Glomerular endothelial cell (primary cell): Measurements from ENCODE around the gene NRL. TPM values are rescaled to one million over a fixed set of nuclear protein-coding genes. Genes with fewer than 3 reads are reported as not detected.
A peak's percentile ranks its signal among the peaks of the same experiment; 100 is the strongest.

Experiments used
- DNase-seq: peaks from one replicate; pipeline ENCODE4 v3.0.0-alpha.2; 2011; ENCODE audit warnings: low read depth, low spot score; ENCODE audit errors: extremely low read depth
- total RNA-seq: library from RNA; depleted of rRNA; stranded (reverse); fragments of >200 nt; gene quantifications from 2 replicates; pipeline ENCODE4 v1.2.3, GENCODE V29; 2015

Gene NRL
- total RNA-seq, 1 donor from 2014 or later = 0.70 TPM

DNA sequence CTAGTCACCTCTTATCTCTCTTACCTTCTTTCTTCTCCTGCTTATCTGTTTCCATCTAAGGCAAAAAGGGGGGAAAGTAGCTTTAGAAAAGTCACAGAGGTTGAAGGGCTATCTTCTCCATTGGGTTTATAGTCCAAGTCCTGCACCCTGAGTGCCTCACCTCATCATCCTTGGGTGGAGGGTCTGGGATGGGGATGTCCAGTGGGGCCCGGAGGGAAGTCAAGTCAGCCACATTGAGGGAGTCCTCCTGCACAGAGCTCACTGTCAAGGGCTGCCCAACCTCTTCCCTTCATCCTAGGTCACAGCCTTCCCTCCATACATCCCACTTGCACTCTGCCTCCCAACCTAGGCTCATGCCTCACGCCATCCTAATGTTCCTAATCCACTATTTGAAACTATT is 30.5 kb upstream of the NRL start:
- no peak for DNase-seq

GRCh38 chr14:24144451-24144850 is 29.7 kb upstream of the NRL start:
- DNase-seq = no peak

DNA sequence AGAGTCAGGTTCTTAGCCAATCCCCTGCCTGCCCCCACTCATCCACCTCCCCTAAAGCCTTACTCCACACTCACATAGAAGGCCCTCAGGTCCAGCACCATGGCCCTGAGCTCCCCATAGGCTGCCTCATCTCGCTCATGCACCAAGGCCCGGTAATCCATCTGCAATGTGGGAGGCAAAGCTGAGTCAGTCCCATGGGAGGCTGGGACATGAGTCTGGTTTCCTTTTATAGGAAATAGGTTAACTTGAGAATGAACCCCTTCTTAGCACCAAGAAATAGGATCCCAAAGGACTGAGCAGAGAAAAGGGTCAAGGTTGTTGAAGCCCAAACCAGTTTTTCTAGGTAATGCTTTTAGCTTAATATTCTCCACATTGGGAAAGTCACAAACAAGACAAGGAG is 28.8 kb upstream of the NRL start:
- no peak for DNase-seq

DNA sequence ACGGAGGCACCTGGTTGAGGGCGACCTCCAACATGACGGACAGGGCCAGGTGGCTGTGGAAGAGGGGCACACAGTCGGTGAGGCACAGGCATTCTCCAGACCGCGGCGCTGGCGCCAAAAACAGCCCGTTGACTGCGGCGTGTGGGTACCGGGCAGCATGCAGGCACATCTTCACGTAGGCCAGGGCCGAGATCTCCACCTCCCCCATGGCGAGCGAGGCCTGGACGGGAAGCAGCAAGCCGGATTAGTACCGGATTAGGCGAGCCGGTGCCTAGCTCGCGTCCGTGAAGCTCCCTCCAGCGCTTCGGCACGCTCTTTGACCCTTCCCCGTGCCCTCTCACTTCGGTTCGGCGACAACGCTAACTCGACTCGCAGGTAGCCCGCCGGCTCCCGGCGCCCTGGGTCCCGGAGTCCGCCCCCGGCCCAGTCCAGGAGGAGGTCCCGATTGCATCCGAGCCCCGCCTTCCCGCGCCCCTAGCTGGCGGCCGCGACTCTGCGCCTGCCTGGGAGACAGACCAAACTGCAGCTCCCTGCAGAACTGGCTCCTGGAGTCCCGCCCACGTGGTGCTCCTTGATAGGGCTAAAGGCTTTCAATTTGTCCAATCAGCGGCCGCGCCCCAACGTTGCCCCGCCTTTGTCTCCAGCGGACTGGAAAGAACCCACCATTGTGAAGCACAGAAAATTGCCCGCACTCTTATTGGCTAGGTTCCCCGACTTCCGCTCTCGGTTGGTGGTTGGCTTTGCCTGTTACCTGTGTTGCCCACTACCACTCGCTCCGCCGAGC is 26.5 kb upstream of the NRL start, which contains the start of gene EMC9:
Gene EMC9 (minus strand): TSS at position 495 of the 784 bp plus-strand sequence. CDS start 287 bp downstream, at position 208.
- peak; percentile 90 for DNase-seq

- DNase-seq = no peak
Observed at GRCh38 chr14:24139272-24139934, 24.7 kb upstream of the NRL start.

DNA sequence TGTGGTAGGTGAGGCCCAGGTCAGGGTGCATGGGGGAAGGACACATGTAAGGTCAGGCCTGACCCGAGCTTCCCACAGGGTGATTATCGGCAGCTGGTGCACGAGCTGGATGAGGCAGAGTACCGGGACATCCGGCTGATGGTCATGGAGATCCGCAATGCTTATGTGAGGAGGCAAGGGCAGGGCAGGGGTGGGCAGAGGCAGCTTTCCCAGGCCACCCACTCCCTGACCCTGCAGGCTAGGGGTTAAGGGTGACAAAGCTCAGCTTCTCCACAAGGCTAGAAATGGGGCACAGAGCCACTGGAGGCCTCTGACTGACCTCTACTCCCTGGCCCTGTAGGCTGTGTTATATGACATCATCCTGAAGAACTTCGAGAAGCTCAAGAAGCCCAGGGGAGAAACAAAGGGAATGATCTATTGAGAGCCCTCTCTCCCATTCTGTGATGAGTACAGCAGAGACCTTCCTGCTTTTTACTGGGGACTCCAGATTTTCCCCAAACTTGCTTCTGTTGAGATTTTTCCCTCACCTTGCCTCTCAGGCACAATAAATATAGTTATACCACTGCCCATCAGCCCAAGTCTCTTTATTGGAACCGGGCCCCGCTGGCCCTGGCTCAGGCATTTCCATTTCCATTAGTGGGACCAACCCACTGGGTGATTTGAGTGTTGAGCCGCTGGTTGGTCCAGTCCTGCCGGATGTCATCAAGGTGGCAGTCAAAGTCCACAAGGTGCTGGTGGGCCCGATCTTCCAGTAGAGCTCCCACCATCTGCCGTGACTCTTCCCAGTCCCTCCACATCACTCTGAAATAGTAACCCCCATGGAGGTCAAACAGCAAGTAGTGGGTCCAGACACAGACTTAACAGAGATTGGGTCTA is 23.9 kb upstream of the NRL start:
- no peak for DNase-seq

GRCh38 chr14:24137529-24138395 is 23.0 kb upstream of the NRL start:
- no peak for DNase-seq

DNA sequence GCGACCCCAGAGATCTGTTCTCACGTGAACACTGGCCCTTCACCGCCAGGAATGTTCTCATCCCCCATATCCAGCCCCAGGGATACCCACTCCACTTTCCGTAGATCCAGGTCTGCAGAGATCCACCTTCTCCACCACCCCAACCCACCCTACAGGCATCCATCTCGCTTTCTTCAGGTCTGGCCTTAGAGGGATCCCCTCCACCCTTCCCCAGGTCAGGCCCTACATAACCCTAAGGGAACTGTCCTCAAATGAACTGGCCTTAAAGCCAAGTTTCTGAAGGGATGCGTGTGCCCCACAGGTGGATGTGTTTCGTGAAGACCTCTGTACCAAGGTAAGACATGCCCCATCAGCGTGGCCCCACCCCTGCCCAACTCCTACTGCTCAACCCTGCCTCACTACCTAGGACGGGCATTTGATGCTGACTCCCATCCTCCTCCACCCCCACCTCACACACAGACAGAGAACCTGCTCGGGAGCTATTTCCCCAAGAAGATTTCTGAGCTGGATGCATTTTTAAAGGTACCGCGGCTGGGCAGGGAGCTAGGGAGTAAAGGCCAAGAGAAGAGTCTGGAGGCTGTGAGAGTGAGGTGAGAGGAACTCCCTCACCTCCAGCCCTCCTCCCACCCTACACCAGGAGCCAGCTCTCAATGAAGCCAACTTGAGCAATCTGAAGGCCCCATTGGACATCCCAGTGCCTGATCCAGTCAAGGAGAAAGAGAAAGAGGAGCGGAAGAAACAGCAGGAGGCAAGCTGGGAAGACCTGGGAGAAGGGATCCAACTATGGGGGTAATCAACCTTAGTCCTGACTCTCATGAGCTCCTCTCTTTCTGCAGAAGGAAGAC is 22.2 kb upstream of the NRL start:
- DNase-seq = no peak

GRCh38 chr14:24135834-24136683 is 21.3 kb upstream of the NRL start, which contains the start of gene PSME1:
PSME1 (plus strand) TSS chr14:24136194; CDS start chr14:24136263, 69 bp downstream.
- no peak for DNase-seq

- no peak for DNase-seq
Observed at GRCh38 chr14:24135584-24135833, 20.8 kb upstream of the NRL start.

DNA sequence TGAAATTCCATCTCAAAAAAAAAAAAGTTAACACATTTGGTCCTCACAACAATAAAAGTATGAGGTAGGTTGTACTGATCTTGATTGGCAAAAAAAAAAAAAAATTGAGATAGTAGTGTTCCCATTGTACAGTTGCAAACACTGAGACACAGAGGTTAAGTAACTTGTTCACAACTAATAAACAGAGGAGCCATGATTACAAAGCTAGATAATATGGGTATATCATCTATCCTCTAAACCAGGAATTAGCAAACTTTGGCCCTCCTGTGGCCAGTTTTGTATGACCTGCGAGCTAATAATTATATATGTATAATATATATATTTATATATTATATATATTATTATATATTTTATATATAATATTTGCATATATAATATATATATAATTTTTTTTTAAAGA is 19.0 kb upstream of the NRL start:
- DNase-seq = no peak

GRCh38 chr14:24132976-24133375 is 18.2 kb upstream of the NRL start:
- DNase-seq = no peak

GRCh38 chr14:24132061-24132685 is 17.4 kb upstream of the NRL start:
- no peak for DNase-seq

DNA sequence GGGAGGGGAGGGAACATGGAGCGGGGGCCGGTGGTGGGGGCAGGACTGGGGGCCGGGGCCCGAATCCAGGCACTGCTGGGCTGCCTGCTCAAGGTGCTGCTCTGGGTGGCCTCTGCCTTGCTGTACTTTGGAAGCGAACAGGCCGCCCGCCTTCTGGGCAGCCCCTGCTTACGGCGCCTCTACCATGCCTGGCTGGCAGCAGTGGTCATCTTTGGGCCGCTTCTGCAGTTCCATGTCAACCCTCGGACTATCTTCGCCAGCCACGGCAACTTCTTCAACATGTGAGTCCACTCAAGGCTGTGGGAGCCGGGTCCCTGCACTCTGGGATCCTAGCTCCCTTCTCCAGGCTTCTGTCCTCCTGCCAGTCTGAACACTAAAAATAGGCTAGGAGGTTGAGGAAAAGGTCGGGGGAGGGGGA is 16.8 kb upstream of the NRL start:
- no peak for DNase-seq

GRCh38 chr14:24130717-24131548 is 16.2 kb upstream of the NRL start:
- DNase-seq = no peak

DNA sequence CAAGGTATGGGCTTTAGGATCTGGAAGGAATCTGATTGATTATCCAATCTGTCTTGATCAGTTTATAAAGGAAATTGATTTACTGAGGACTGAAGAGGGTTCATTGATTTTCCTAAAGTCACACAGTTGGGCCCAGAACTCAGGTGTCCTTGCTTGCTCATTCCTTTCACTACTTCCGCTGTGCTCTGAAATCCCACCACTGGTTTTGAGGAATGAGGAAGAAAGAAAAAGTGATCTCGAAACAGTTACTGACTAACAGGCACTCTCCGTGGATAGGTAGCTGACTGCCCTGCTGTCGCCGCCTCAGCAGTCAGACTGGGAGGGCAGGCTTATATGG is 15.6 kb upstream of the NRL start, which contains the start of gene FITM1:
Gene FITM1 (plus strand): TSS at position 280 of the 337 bp plus-strand sequence. CDS start 905 bp downstream, outside the sequence.
- DNase-seq = no peak

GRCh38 chr14:24129410-24129998 is 14.8 kb upstream of the NRL start:
- no peak for DNase-seq
